Measurements from ENCODE around the gene LPP.

The LPP gene

GRCh38 chr3:188863999-188864406 is 710.0 kb downstream of the LPP start:
- H3K9ac ChIP-seq (ENCODE audit: low read depth, low read length) = no peak overlapping the region
- H3K36me3 ChIP-seq (ENCODE audit: insufficient read depth, low read length) = peaks cover 4% of the 10 kb centered on the region; the same call in 1 of the 2 replicates
- H3K4me1 ChIP-seq (ENCODE audit: insufficient read depth, low read length) = no peaks in the 10 kb centered on the region
- no peaks in the 10 kb centered on the region for H3K9me3 ChIP-seq (ENCODE audit: control insufficient read depth, insufficient read depth, low read length)

GRCh38 chr3:188867691-188868265 is 713.8 kb downstream of the LPP start:
- Histone ChIP-seq H3K9ac (ENCODE audit: low read depth, low read length) (no peak overlapping the region), H3K36me3 (ENCODE audit: insufficient read depth, low read length) (peaks cover 4% of the 10 kb centered on the region; the same call in 1 of the 2 replicates), H3K9me3 (ENCODE audit: control insufficient read depth, insufficient read depth, low read length) (no peaks in the 10 kb centered on the region), H3K4me1 (ENCODE audit: insufficient read depth, low read length) (no peaks in the 10 kb centered on the region)

- Histone ChIP-seq H3K4me1 (ENCODE audit: insufficient read depth, low read length) (no peaks in the 10 kb centered on the region), H3K9me3 (ENCODE audit: control insufficient read depth, insufficient read depth, low read length) (no peaks in the 10 kb centered on the region), H3K9ac (ENCODE audit: low read depth, low read length) (no peak overlapping the region), H3K36me3 (ENCODE audit: insufficient read depth, low read length) (peaks cover 4% of the 10 kb centered on the region; the same call in 1 of the 2 replicates)
These were observed 714.8 kb downstream of the LPP start for GRCh38 chr3:188868803-188869202.

GRCh38 chr3:188869628-188870027 is 715.7 kb downstream of the LPP start:
- Histone ChIP-seq H3K36me3 (ENCODE audit: insufficient read depth, low read length) (peaks cover 4% of the 10 kb centered on the region; the same call in 1 of the 2 replicates), H3K9me3 (ENCODE audit: control insufficient read depth, insufficient read depth, low read length) (no peaks in the 10 kb centered on the region), H3K4me1 (ENCODE audit: insufficient read depth, low read length) (no peaks in the 10 kb centered on the region), H3K9ac (ENCODE audit: low read depth, low read length) (no peak overlapping the region)

GRCh38 chr3:188870431-188870830 is 716.5 kb downstream of the LPP start:
- Histone ChIP-seq H3K36me3 (ENCODE audit: insufficient read depth, low read length) (peaks cover 4% of the 10 kb centered on the region; the same call in 1 of the 2 replicates), H3K9me3 (ENCODE audit: control insufficient read depth, insufficient read depth, low read length) (no peaks in the 10 kb centered on the region), H3K4me1 (ENCODE audit: insufficient read depth, low read length) (no peaks in the 10 kb centered on the region), H3K9ac (ENCODE audit: low read depth, low read length) (no peak overlapping the region)

GRCh38 chr3:188874576-188874975 is 720.6 kb downstream of the LPP start:
- Histone ChIP-seq H3K36me3 (ENCODE audit: insufficient read depth, low read length) (no peaks in the 10 kb centered on the region), H3K9me3 (ENCODE audit: control insufficient read depth, insufficient read depth, low read length) (no peaks in the 10 kb centered on the region), H3K9ac (ENCODE audit: low read depth, low read length) (no peak overlapping the region), H3K4me1 (ENCODE audit: insufficient read depth, low read length) (no peaks in the 10 kb centered on the region)

GRCh38 chr3:188875413-188875812 is 721.5 kb downstream of the LPP start:
- H3K36me3 ChIP-seq (ENCODE audit: insufficient read depth, low read length) = no peaks in the 10 kb centered on the region
- no peaks in the 10 kb centered on the region for H3K9me3 ChIP-seq (ENCODE audit: control insufficient read depth, insufficient read depth, low read length)
- no peak overlapping the region for H3K9ac ChIP-seq (ENCODE audit: low read depth, low read length)
- no peaks in the 10 kb centered on the region for H3K4me1 ChIP-seq (ENCODE audit: insufficient read depth, low read length)

- H3K36me3 ChIP-seq (ENCODE audit: insufficient read depth, low read length) = no peaks in the 10 kb centered on the region
- H3K9me3 ChIP-seq (ENCODE audit: control insufficient read depth, insufficient read depth, low read length) = no peaks in the 10 kb centered on the region
- no peak overlapping the region for H3K9ac ChIP-seq (ENCODE audit: low read depth, low read length)
- H3K4me1 ChIP-seq (ENCODE audit: insufficient read depth, low read length) = no peaks in the 10 kb centered on the region
These were observed 722.4 kb downstream of the LPP start for GRCh38 chr3:188876370-188876769.

GRCh38 chr3:188877381-188877780 is 723.4 kb downstream of the LPP start:
- Histone ChIP-seq H3K9me3 (ENCODE audit: control insufficient read depth, insufficient read depth, low read length) (no peaks in the 10 kb centered on the region), H3K36me3 (ENCODE audit: insufficient read depth, low read length) (no peaks in the 10 kb centered on the region), H3K4me1 (ENCODE audit: insufficient read depth, low read length) (no peaks in the 10 kb centered on the region), H3K9ac (ENCODE audit: low read depth, low read length) (no peak overlapping the region)

GRCh38 chr3:188878076-188878475 is 724.1 kb downstream of the LPP start:
- H3K9me3 ChIP-seq (ENCODE audit: control insufficient read depth, insufficient read depth, low read length) = no peaks in the 10 kb centered on the region
- no peaks in the 10 kb centered on the region for H3K36me3 ChIP-seq (ENCODE audit: insufficient read depth, low read length)

GRCh38 chr3:188881954-188882641 is 728.1 kb downstream of the LPP start:
- Histone ChIP-seq H3K9ac (ENCODE audit: low read depth, low read length) (no peak overlapping the region), H3K9me3 (ENCODE audit: control insufficient read depth, insufficient read depth, low read length) (no peaks in the 10 kb centered on the region), H3K36me3 (ENCODE audit: insufficient read depth, low read length) (no peaks in the 10 kb centered on the region), H3K4me1 (ENCODE audit: insufficient read depth, low read length) (no peaks in the 10 kb centered on the region)

More at GRCh38 chr3:188878076-188878475, 724.1 kb downstream of the LPP start:
- Histone ChIP-seq H3K9ac (ENCODE audit: low read depth, low read length) (no peak overlapping the region), H3K4me1 (ENCODE audit: insufficient read depth, low read length) (no peaks in the 10 kb centered on the region)

GRCh38 chr3:188884299-188885043 is 730.5 kb downstream of the LPP start:
- no peak overlapping the region for H3K9ac ChIP-seq (ENCODE audit: low read depth, low read length)
- no peaks in the 10 kb centered on the region for H3K4me1 ChIP-seq (ENCODE audit: insufficient read depth, low read length)
- H3K36me3 ChIP-seq (ENCODE audit: insufficient read depth, low read length) = no peaks in the 10 kb centered on the region
- no peaks in the 10 kb centered on the region for H3K9me3 ChIP-seq (ENCODE audit: control insufficient read depth, insufficient read depth, low read length)

GRCh38 chr3:188888321-188889053 is 734.5 kb downstream of the LPP start:
- H3K36me3 ChIP-seq (ENCODE audit: insufficient read depth, low read length) = no peaks in the 10 kb centered on the region
- H3K9ac ChIP-seq (ENCODE audit: low read depth, low read length) = no peak overlapping the region
- H3K9me3 ChIP-seq (ENCODE audit: control insufficient read depth, insufficient read depth, low read length) = no peaks in the 10 kb centered on the region
- no peaks in the 10 kb centered on the region for H3K4me1 ChIP-seq (ENCODE audit: insufficient read depth, low read length)

- H3K36me3 ChIP-seq (ENCODE audit: insufficient read depth, low read length) = no peaks in the 10 kb centered on the region
- H3K9me3 ChIP-seq (ENCODE audit: control insufficient read depth, insufficient read depth, low read length) = no peaks in the 10 kb centered on the region
- H3K4me1 ChIP-seq (ENCODE audit: insufficient read depth, low read length) = no peaks in the 10 kb centered on the region
- H3K9ac ChIP-seq (ENCODE audit: low read depth, low read length) = no peak overlapping the region
These were observed 735.1 kb downstream of the LPP start for GRCh38 chr3:188889054-188889491.
